ENCODE measurements around the gene AUNIP. TPM values are rescaled to one million over a fixed set of nuclear protein-coding genes. Genes with fewer than 3 reads are reported as not detected.
"Not testable (repeated sequence)": the region's sequence is repeated elsewhere in the genome, so short reads cannot be mapped to it uniquely, and the experiment has no call there.

The AUNIP gene
- total and polyA plus RNA-seq, 2 experiments from 2014 or later: 20.9 to 21.9 TPM

DNA sequence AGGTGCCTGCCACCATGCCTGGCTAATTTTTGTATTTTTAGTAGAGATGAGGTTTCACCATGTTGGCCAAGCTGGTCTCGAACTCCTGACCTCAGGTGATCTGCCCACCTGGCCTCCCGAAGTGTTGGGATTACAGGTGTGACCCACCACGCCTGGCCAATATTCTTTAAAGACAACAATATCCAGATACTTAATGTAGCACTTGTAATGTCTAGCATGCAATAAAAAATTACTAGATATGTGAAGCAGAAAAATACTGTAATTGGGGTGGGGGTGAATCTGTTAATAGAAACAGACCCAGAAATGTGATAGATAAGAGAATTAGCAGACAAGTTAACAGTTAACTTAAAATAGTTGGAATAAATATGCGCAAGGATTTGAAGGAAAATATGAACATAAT is 19.4 kb downstream of the AUNIP start:
- H3K4me2 ChIP-seq; H3K27ac Mint-ChIP-seq; H3K4me1 ChIP-seq (ENCODE audit: insufficient read depth); H3F3A ChIP-seq (replicated peaks; ENCODE audit: low read depth); H3K27me3 ChIP-seq (ENCODE audit: insufficient read depth); H3K9me3 Mint-ChIP-seq; H3K4me1 Mint-ChIP-seq; H3K27me3 Mint-ChIP-seq (ENCODE audit: insufficient read depth, low read depth, poor library complexity); H3K9me2 ChIP-seq (ENCODE audit: insufficient read depth); ATAC-seq; H3K27ac ChIP-seq (ENCODE audit: low read depth); H3K4me3 ChIP-seq; H2AFZ ChIP-seq; DNase-seq (ENCODE audit: low spot score); H3K4me3 Mint-ChIP-seq: not testable (repeated sequence)
- peaks cover 63% of the 10 kb centered on the region for H3K79me2 ChIP-seq (replicated peaks; ENCODE audit: insufficient read depth)
- H4K20me1 ChIP-seq (replicated peaks; ENCODE audit: insufficient read depth): peaks cover 46% of the 10 kb centered on the region
- H3K36me3 Mint-ChIP-seq (ENCODE audit: low read depth): peaks cover 19% of the 10 kb centered on the region
- peaks cover 22% of the 10 kb centered on the region for H3K36me3 ChIP-seq (ENCODE audit: insufficient read depth)

DNA sequence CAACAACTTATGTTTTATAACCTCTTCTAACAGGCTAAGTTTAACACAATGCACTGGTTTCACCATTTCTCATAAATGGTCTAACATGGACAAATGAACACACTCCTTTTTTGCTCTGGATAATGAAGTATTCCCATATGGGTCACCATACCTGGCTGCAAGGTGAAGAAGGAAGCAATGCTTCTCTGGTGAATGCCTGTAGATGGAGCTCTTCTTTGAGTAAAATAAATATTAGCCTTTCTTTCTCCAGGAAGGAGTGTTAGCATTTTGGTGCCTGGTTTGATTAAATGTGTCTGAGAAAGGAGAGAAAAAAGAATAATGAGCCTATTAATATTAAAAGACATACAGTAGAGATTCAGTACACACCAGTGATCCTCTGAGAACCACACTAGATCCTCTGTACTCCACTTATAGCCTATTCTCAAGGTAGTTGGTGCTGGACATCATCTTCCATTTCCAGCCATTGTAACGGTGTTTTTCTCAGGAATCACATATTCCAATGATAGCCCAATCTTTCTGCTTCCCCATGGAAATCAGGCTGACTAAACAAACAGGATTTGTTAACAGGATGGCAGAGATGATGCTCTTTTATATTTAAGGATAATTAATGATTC is 21.9 kb downstream of the AUNIP start:
- H3K4me3 ChIP-seq: no peak overlapping the region
- no peak overlapping the region for H3K4me2 ChIP-seq
- no peaks in the 10 kb centered on the region for H3K4me1 ChIP-seq (ENCODE audit: insufficient read depth)
- H3K79me2 ChIP-seq (replicated peaks; ENCODE audit: insufficient read depth): peaks cover 53% of the 10 kb centered on the region
- Mint-ChIP-seq H3K4me3 (no peak overlapping the region), H3K27ac (no peak overlapping the region), H3K27me3 (ENCODE audit: insufficient read depth, low read depth, poor library complexity) (no peaks in the 10 kb centered on the region), H3K9me3 (no peaks in the 10 kb centered on the region), H3K4me1 (peaks cover 3% of the 10 kb centered on the region; the same call in 1 of the 3 replicates), H3K36me3 (ENCODE audit: low read depth) (peaks cover 39% of the 10 kb centered on the region)
- H3K36me3 ChIP-seq (ENCODE audit: insufficient read depth): peaks cover 30% of the 10 kb centered on the region
- H3K27ac ChIP-seq (ENCODE audit: low read depth): no peak overlapping the region
- H2AFZ ChIP-seq: no peak overlapping the region
- no peaks in the 10 kb centered on the region for H3K9me2 ChIP-seq (ENCODE audit: insufficient read depth)
- no peak for TF ChIP-seq EZH2 (IDR thresholded peaks at IDR 0.05; ENCODE audit: low read depth, unreplicated experiment)
- TF ChIP-seq, protein P1, sequence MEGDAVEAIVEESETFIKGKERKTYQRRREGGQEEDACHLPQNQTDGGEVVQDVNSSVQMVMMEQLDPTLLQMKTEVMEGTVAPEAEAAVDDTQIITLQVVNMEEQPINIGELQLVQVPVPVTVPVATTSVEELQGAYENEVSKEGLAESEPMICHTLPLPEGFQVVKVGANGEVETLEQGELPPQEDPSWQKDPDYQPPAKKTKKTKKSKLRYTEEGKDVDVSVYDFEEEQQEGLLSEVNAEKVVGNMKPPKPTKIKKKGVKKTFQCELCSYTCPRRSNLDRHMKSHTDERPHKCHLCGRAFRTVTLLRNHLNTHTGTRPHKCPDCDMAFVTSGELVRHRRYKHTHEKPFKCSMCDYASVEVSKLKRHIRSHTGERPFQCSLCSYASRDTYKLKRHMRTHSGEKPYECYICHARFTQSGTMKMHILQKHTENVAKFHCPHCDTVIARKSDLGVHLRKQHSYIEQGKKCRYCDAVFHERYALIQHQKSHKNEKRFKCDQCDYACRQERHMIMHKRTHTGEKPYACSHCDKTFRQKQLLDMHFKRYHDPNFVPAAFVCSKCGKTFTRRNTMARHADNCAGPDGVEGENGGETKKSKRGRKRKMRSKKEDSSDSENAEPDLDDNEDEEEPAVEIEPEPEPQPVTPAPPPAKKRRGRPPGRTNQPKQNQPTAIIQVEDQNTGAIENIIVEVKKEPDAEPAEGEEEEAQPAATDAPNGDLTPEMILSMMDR (conservative IDR thresholded peaks at IDR 0.05; ENCODE audit: low read depth in 2 of 2): peak; percentile 59 to 66
- peak; percentile 72 for ATAC-seq
- peaks cover 44% of the 10 kb centered on the region for H4K20me1 ChIP-seq (replicated peaks; ENCODE audit: insufficient read depth)
- DNase-seq (ENCODE audit: low spot score): peak; percentile 62
- H3K27me3 ChIP-seq (ENCODE audit: insufficient read depth): no peaks in the 10 kb centered on the region
- H3F3A ChIP-seq (replicated peaks; ENCODE audit: low read depth): no peaks in the 10 kb centered on the region; the same call in 1 of the 2 replicates

GRCh38 chr1:25836695-25837094 is 22.6 kb downstream of the AUNIP start:
- ATAC-seq (no peak), DNase-seq (ENCODE audit: low spot score) (no peak)
- Histone ChIP-seq H3K79me2 (replicated peaks; ENCODE audit: insufficient read depth) (peaks cover 46% of the 10 kb centered on the region), H2AFZ (no peak overlapping the region), H3K9me2 (ENCODE audit: insufficient read depth) (no peaks in the 10 kb centered on the region), H3K27me3 (ENCODE audit: insufficient read depth) (no peaks in the 10 kb centered on the region), H3K27ac (ENCODE audit: low read depth) (no peak overlapping the region), H3K4me2 (no peak overlapping the region), H3K36me3 (ENCODE audit: insufficient read depth) (peaks cover 37% of the 10 kb centered on the region), H3K4me1 (ENCODE audit: insufficient read depth) (no peaks in the 10 kb centered on the region), H3K4me3 (no peak overlapping the region), H4K20me1 (replicated peaks; ENCODE audit: insufficient read depth) (peaks cover 44% of the 10 kb centered on the region), H3F3A (replicated peaks; ENCODE audit: low read depth) (no peaks in the 10 kb centered on the region; the same call in 1 of the 2 replicates)
- H3K27me3 Mint-ChIP-seq (ENCODE audit: insufficient read depth, low read depth, poor library complexity): no peaks in the 10 kb centered on the region
- H3K4me3 Mint-ChIP-seq: no peak overlapping the region
- H3K36me3 Mint-ChIP-seq (ENCODE audit: low read depth): peaks cover 43% of the 10 kb centered on the region
- H3K4me1 Mint-ChIP-seq: peaks cover 3% of the 10 kb centered on the region; the same call in 1 of the 3 replicates
- no peak overlapping the region for H3K27ac Mint-ChIP-seq
- no peaks in the 10 kb centered on the region for H3K9me3 Mint-ChIP-seq
- TF ChIP-seq POLR2AphosphoS5 (IDR thresholded peaks at IDR 0.05; ENCODE audit: low read depth) (no peak), ZNF331 (CRISPR knock-in tag; IDR thresholded peaks at IDR 0.05; ENCODE audit: low read depth) (no peak), ETS1 (IDR thresholded peaks at IDR 0.05) (no peak), STAT1 (IDR thresholded peaks at IDR 0.05; ENCODE audit: unreplicated experiment) (no peak), JUNB (IDR thresholded peaks at IDR 0.05; ENCODE audit: unreplicated experiment) (no peak), EZH2phosphoT487 (IDR thresholded peaks at IDR 0.05; ENCODE audit: unreplicated experiment) (no peak), ZNF114 (CRISPR knock-in tag; IDR thresholded peaks at IDR 0.05) (no peak)
- TF ChIP-seq, protein P1 (conservative IDR thresholded peaks at IDR 0.05; ENCODE audit: low read depth in 2 of 2): no peak

All from GM23338 (cell line).